K562 (cell line): ENCODE measurements around the gene CTNNA3.

Experiments used
- CBX3 ChIP-seq, 2 experiments: IDR thresholded peaks; 1 replicate in 1 of 2; 2 replicates in 1 of 2; pipeline ENCODE4 v1.6.1; 2012; ENCODE audit warnings: inconsistent platforms in 2 of 2, low read length in 2 of 2, borderline replicate concordance in 1 of 2, control low read depth in 1 of 2
- CEBPB ChIP-seq: fragments of 450-650 bp; IDR thresholded peaks from 2 replicates; pipeline ENCODE4 v1.6.1; 2016; ENCODE audit warnings: missing genetic modification characterization, missing compliant biosample characterization
- EZH2 ChIP-seq: IDR thresholded peaks from 2 replicates; pipeline ENCODE4 v1.6.1; 2012; ENCODE audit warnings: low read depth, mild to moderate bottlenecking, inconsistent platforms, low read length, borderline replicate concordance
- FOSL1 ChIP-seq: fragments of 200-800 bp; sonication (Bioruptor generic); conservative IDR thresholded peaks from 2 replicates; pipeline ENCODE4 v1.6.1; 2016; ENCODE audit warnings: missing genetic modification characterization, missing compliant biosample characterization
- JUN ChIP-seq, 2 experiments: sonication (generic) in 1 of 2; formaldehyde crosslinking in 1 of 2; IDR thresholded peaks; 2 replicates each; pipeline versions ENCODE4 v1.6.1 to v1.8.0; 2012 to 2022; ENCODE audit warnings: borderline replicate concordance in 2 of 2, mild to moderate bottlenecking in 2 of 2, improper control_type of control experiment in 1 of 2, low read depth in 1 of 2, low read length in 1 of 2, missing genetic modification reagents in 1 of 2
- PHF8 ChIP-seq: fragments of 200-600 bp; sonication (generic); IDR thresholded peaks from 2 replicates; pipeline ENCODE4 v1.6.1; 2012; ENCODE audit warnings: mixed run types, mild to moderate bottlenecking, inconsistent platforms, low read length, moderate library complexity, borderline replicate concordance
- POLR2AphosphoS5 ChIP-seq: IDR thresholded peaks from 2 replicates; pipeline ENCODE4 v1.6.1; 2011; ENCODE audit warnings: mild to moderate bottlenecking, low read depth, low read length, moderate library complexity; ENCODE audit not compliant: control insufficient read depth, insufficient read depth
- ZNF583 ChIP-seq: fragments of 250-450 bp; sonication (Bioruptor Pico); IDR thresholded peaks from 2 replicates; pipeline ENCODE4 v1.4.0; 2020
- ZNF75A ChIP-seq: fragments of 450-650 bp; formaldehyde crosslinking; IDR thresholded peaks from 2 replicates; pipeline ENCODE4 v1.4.0; 2020; ENCODE audit warnings: mild to moderate bottlenecking
- TF ChIP-seq, protein P1 (sequence below), 3 experiments: IDR thresholded peaks in 2 of 3; conservative IDR thresholded peaks in 1 of 3; 2 replicates each; pipeline ENCODE4 v1.5.1; 2011 to 2012; ENCODE audit warnings: low read length in 3 of 3, mild to moderate bottlenecking in 3 of 3, control low read depth in 2 of 3, improper control_type of control experiment in 1 of 3, inconsistent platforms in 1 of 3, low read depth in 1 of 3, mixed read lengths in 1 of 3, moderate library complexity in 1 of 3; ENCODE audit not compliant: insufficient read depth in 2 of 3
- TF ChIP-seq, protein P2 (sequence below): sonication (generic); formaldehyde crosslinking; IDR thresholded peaks from 2 replicates; pipeline ENCODE4 v1.8.0; 2022; ENCODE audit warnings: mild to moderate bottlenecking, low read depth, missing genetic modification reagents

DNA sequence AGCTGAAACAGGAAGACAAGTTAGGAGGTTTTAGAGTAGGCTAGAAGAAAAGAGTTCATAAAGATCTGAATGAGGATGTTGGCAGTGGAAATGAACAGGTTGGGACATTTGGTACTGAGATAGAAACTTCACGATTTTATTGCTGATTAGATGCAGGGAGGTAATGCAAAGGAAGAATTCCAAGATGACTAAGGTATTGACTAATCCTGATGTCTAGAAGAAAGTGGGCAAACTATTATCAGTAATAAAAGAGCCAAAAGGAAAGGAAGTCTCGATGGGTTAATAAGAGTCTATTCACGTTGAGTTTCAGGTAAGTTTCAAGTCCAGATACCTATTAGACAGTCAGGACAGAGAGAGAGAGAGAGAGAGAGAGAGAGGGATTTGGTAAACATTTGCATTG is 1401.5 kb downstream of the CTNNA3 start:
- TF ChIP-seq EZH2: no peak
- TF ChIP-seq ZNF75A (CRISPR knock-in tag): no peak
- TF ChIP-seq PHF8: no peak
- TF ChIP-seq CBX3 (IDR thresholded peaks at IDR 0.05; ENCODE audit: borderline replicate concordance in 1 of 2, low read length in 2 of 2): no peak
- no peak for TF ChIP-seq FOSL1
- no peak for TF ChIP-seq ZNF583
- TF ChIP-seq POLR2AphosphoS5: no peak
- TF ChIP-seq, protein P1, sequence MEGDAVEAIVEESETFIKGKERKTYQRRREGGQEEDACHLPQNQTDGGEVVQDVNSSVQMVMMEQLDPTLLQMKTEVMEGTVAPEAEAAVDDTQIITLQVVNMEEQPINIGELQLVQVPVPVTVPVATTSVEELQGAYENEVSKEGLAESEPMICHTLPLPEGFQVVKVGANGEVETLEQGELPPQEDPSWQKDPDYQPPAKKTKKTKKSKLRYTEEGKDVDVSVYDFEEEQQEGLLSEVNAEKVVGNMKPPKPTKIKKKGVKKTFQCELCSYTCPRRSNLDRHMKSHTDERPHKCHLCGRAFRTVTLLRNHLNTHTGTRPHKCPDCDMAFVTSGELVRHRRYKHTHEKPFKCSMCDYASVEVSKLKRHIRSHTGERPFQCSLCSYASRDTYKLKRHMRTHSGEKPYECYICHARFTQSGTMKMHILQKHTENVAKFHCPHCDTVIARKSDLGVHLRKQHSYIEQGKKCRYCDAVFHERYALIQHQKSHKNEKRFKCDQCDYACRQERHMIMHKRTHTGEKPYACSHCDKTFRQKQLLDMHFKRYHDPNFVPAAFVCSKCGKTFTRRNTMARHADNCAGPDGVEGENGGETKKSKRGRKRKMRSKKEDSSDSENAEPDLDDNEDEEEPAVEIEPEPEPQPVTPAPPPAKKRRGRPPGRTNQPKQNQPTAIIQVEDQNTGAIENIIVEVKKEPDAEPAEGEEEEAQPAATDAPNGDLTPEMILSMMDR (IDR thresholded peaks at IDR 0.05 in 2 of 3, conservative IDR thresholded peaks at IDR 0.05 in 1 of 3; ENCODE audit: insufficient read depth in 2 of 3, low read depth in 1 of 3, low read length in 3 of 3): no peak
- TF ChIP-seq, protein P2, sequence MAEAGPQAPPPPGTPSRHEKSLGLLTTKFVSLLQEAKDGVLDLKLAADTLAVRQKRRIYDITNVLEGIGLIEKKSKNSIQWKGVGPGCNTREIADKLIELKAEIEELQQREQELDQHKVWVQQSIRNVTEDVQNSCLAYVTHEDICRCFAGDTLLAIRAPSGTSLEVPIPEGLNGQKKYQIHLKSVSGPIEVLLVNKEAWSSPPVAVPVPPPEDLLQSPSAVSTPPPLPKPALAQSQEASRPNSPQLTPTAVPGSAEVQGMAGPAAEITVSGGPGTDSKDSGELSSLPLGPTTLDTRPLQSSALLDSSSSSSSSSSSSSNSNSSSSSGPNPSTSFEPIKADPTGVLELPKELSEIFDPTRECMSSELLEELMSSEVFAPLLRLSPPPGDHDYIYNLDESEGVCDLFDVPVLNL (CRISPR knock-in tag): no peak
- TF ChIP-seq CEBPB (tag): no peak
- TF ChIP-seq JUN (IDR thresholded peaks at IDR 0.05; ENCODE audit: borderline replicate concordance, low read depth, low read length): no peak
- no peak for TF ChIP-seq JUN (CRISPR knock-in tag; IDR thresholded peaks at IDR 0.05; ENCODE audit: borderline replicate concordance)
